SK-N-SH (cell line): Measurements from ENCODE around the gene TBX21.

ENCODE experiments used
- CTCF ChIP-seq: fragments of 200-600 bp; sonication (generic); IDR thresholded peaks from 2 replicates; pipeline ENCODE4 v1.6.1; 2017; ENCODE audit warnings: antibody characterized with exemption, mild to moderate bottlenecking, moderate library complexity
- EP300 ChIP-seq, 2 experiments: IDR thresholded peaks; 2 replicates each; pipeline versions ENCODE4 v1.4.0 to v1.6.1; 2012; ENCODE audit warnings: borderline replicate concordance in 1 of 2, low read depth in 1 of 2, low read length in 1 of 2
- EZH2phosphoT487 ChIP-seq: fragments of 200-600 bp; sonication (generic); IDR thresholded peaks from 2 replicates; pipeline ENCODE4 v1.6.1; 2017; ENCODE audit warnings: low read depth, mixed run types, mild to moderate bottlenecking, antibody characterized with exemption, moderate library complexity, borderline replicate concordance
- REST ChIP-seq: IDR thresholded peaks from 2 replicates; pipeline ENCODE4 v1.6.1; 2012; ENCODE audit warnings: mild to moderate bottlenecking, low read depth, low read length, moderate library complexity
- USF1 ChIP-seq: IDR thresholded peaks from 2 replicates; pipeline ENCODE4 v1.4.0; 2012; ENCODE audit warnings: low read depth, borderline replicate concordance
- USF2 ChIP-seq: fragments of 150-350 bp; IDR thresholded peaks from 2 replicates; pipeline ENCODE4 v1.6.1; 2017; ENCODE audit warnings: antibody characterized with exemption, low read length, low read depth, borderline replicate concordance
- ZBTB33 ChIP-seq: IDR thresholded peaks from 2 replicates; pipeline ENCODE4 v1.4.0; 2012; ENCODE audit warnings: low read depth, borderline replicate concordance

GRCh38 chr17:47702391-47702995 is 30.5 kb upstream of the TBX21 start:
- TF ChIP-seq ZBTB33 (no peak), EP300 (IDR thresholded peaks at IDR 0.05; ENCODE audit: borderline replicate concordance in 1 of 2, low read depth in 1 of 2, low read length in 1 of 2) (no peak), CTCF (no peak), EZH2phosphoT487 (no peak), USF1 (no peak), USF2 (no peak), REST (no peak)
